ENCODE results near the gene COL8A2. TPM values are rescaled to one million over a fixed set of nuclear protein-coding genes. Genes with fewer than 3 reads are reported as not detected.

The COL8A2 gene
- polyA plus RNA-seq, 3 donors: 1.6 to 1.9 (median 1.8) TPM

- no peak for DNase-seq
These were observed 33.3 kb downstream of the COL8A2 start for GRCh38 chr1:36091698-36092097.

- no peak for DNase-seq
These were observed 33.9 kb downstream of the COL8A2 start for GRCh38 chr1:36091141-36091540.

- DNase-seq: peak; percentile 46
These were observed 35.5 kb downstream of the COL8A2 start for GRCh38 chr1:36089393-36090121.

- DNase-seq: peak; percentile 86
These were observed 36.2 kb downstream of the COL8A2 start, which contains the start of gene ADPRS for GRCh38 chr1:36088577-36089392. Gene ADPRS (plus strand): TSS chr1:36088892. CDS start chr1:36088905, 13 bp downstream.

GRCh38 chr1:36088265-36088576 is 36.8 kb downstream of the COL8A2 start:
- DNase-seq: no peak

- no peak for DNase-seq
These were observed 37.5 kb downstream of the COL8A2 start for GRCh38 chr1:36087233-36088123.

GRCh38 chr1:36086529-36087232 is 38.3 kb downstream of the COL8A2 start:
- no peak for DNase-seq

GRCh38 chr1:36085686-36086526 is 39.1 kb downstream of the COL8A2 start:
- DNase-seq: no peak

GRCh38 chr1:36085126-36085525 is 39.9 kb downstream of the COL8A2 start:
- DNase-seq: no peak

- peak; percentile 40 for DNase-seq
These were observed 40.4 kb downstream of the COL8A2 start for GRCh38 chr1:36084497-36085115.

- peak; percentile 90 for DNase-seq
These were observed 41.2 kb downstream of the COL8A2 start, which contains the start of gene TEKT2 for GRCh38 chr1:36083635-36084496. Gene TEKT2 (plus strand): TSS chr1:36084094. CDS start chr1:36084922, 828 bp downstream.

- no peak for DNase-seq
These were observed 41.8 kb downstream of the COL8A2 start for GRCh38 chr1:36083219-36083618.

- no peak for DNase-seq
These were observed 43.0 kb downstream of the COL8A2 start for GRCh38 chr1:36081926-36082485.

GRCh38 chr1:36080801-36081200 is 44.2 kb downstream of the COL8A2 start:
- no peak for DNase-seq

GRCh38 chr1:36080236-36080635 is 44.8 kb downstream of the COL8A2 start:
- no peak for DNase-seq

GRCh38 chr1:36076979-36077573 is 47.9 kb downstream of the COL8A2 start:
- no peak for DNase-seq

GRCh38 chr1:36070349-36070748 is 54.7 kb downstream of the COL8A2 start:
- no peak for DNase-seq

- DNase-seq: no peak
These were observed 56.2 kb downstream of the COL8A2 start for GRCh38 chr1:36068866-36069265.
